Ishikawa (cell line): Measurements from ENCODE around the gene MNT.

Source experiments
- CEBPB ChIP-seq: IDR thresholded peaks from 2 replicates; pipeline ENCODE4 v1.6.1; 2012
- CREB1 ChIP-seq: IDR thresholded peaks from 2 replicates; pipeline ENCODE4 v1.6.1; 2012; ENCODE audit warnings: low read depth
- EGR1 ChIP-seq: IDR thresholded peaks from 2 replicates; pipeline ENCODE4 v1.6.1; 2012
- EP300 ChIP-seq: IDR thresholded peaks from 2 replicates; pipeline ENCODE4 v1.6.1; 2012; ENCODE audit warnings: borderline replicate concordance
- FOXM1 ChIP-seq: IDR thresholded peaks from 2 replicates; pipeline ENCODE4 v1.6.1; 2012; ENCODE audit warnings: low read depth, borderline replicate concordance
- MAX ChIP-seq: IDR thresholded peaks from 2 replicates; pipeline ENCODE4 v1.6.1; 2012
- NFIC ChIP-seq: IDR thresholded peaks from 2 replicates; pipeline ENCODE4 v1.6.1; 2012
- RAD21 ChIP-seq: IDR thresholded peaks from 2 replicates; pipeline ENCODE4 v1.6.1; 2012; ENCODE audit warnings: low read depth
- REST ChIP-seq: IDR thresholded peaks from 2 replicates; pipeline ENCODE4 v1.6.1; 2012; ENCODE audit warnings: low read depth, mild to moderate bottlenecking
- TAF1 ChIP-seq: IDR thresholded peaks from 2 replicates; pipeline ENCODE4 v1.6.1; 2012; ENCODE audit warnings: low read depth, mild to moderate bottlenecking
- TCF12 ChIP-seq: IDR thresholded peaks from 2 replicates; pipeline ENCODE4 v1.6.1; 2012; ENCODE audit warnings: low read depth
- TEAD4 ChIP-seq: IDR thresholded peaks from 2 replicates; pipeline ENCODE4 v1.6.1; 2012
- USF1 ChIP-seq: IDR thresholded peaks from 2 replicates; pipeline ENCODE4 v1.6.1; 2012
- YY1 ChIP-seq: IDR thresholded peaks from 2 replicates; pipeline ENCODE4 v1.6.1; 2012; ENCODE audit warnings: low read depth
- ZBTB7A ChIP-seq: IDR thresholded peaks from 2 replicates; pipeline ENCODE4 v1.6.1; 2012; ENCODE audit warnings: low read depth

MNT gene

GRCh38 chr17:2379489-2380225 is 21.2 kb downstream of the MNT start:
- TF ChIP-seq REST, result no peak
- TF ChIP-seq RAD21, result no peak
- TF ChIP-seq CREB1, result no peak
- no peak for TF ChIP-seq USF1
- no peak for TF ChIP-seq FOXM1
- no peak for TF ChIP-seq NFIC
- no peak for TF ChIP-seq EGR1
- TF ChIP-seq MAX, result no peak
- TF ChIP-seq TEAD4, result no peak
- TF ChIP-seq ZBTB7A, result no peak
- TF ChIP-seq TAF1, result no peak
- TF ChIP-seq EP300, result no peak

- TF ChIP-seq CEBPB, result no peak
- TF ChIP-seq TAF1, result no peak
- no peak for TF ChIP-seq USF1
- TF ChIP-seq MAX, result no peak
Measured at GRCh38 chr17:2378905-2379304, 22.0 kb downstream of the MNT start.

DNA sequence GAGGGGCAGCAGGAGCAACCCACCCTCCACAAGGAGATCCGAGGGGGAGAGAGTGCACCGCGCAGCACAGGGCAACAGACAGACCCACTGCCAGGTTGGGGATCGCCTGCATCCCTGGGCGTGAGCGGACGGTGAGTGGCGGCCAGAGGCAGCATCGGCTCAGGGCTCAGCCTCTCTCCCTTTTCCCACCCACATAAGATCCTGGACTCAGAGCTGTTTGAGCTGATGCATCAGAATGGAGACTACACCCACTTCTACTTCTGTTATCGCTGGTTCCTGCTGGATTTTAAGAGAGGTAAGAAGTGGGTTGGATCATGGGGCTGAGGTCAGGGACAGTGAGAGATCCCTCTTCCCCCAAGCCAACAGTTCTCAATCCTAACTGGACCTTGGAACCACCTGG is 23.2 kb downstream of the MNT start:
- TF ChIP-seq YY1 (no peak), TCF12 (no peak), USF1 (no peak), EP300 (no peak), MAX (no peak), NFIC (no peak), REST (no peak), RAD21 (no peak), FOXM1 (no peak), TAF1 (no peak), CREB1 (no peak)

DNA sequence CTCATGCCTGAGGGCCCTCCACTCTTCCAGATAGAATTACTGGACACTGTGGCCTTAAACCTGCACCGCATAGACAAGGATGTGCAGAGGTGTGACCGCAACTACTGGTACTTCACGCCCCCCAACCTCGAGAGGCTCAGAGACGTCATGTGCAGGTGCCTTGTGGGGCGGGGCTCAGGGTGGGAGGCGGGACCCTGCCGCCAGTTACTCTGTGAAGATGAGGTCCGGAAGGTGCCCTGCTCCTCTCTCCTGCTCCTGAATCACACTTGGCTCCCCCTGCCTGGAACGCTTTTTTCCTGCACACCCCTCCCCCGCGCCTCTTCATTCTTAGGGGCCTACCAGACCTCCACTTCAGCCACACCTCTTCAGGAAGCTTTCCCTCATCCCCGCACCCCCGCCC is 24.8 kb downstream of the MNT start:
- no peak for TF ChIP-seq CEBPB
- no peak for TF ChIP-seq TCF12
- no peak for TF ChIP-seq ZBTB7A
- TF ChIP-seq CREB1, result no peak
- TF ChIP-seq EGR1, result no peak
- no peak for TF ChIP-seq RAD21
- no peak for TF ChIP-seq YY1
- TF ChIP-seq REST, result no peak
- no peak for TF ChIP-seq MAX
- TF ChIP-seq TEAD4, result no peak
- TF ChIP-seq USF1, result no peak
- TF ChIP-seq FOXM1, result no peak
